Hepatocyte (in vitro differentiated cells): ENCODE results near the gene SLC66A3.

Source experiments
- CTCF ChIP-seq: fragments of 200-600 bp; sonication (generic); IDR thresholded peaks from 2 replicates; pipeline ENCODE4 v1.5.1; 2016; ENCODE audit warnings: antibody characterized with exemption, mild to moderate bottlenecking; ENCODE audit not compliant: poor library complexity
- EZH2 ChIP-seq: fragments of 200-600 bp; sonication (generic); IDR thresholded peaks from 2 replicates; pipeline ENCODE4 v1.6.1; 2016; ENCODE audit warnings: antibody characterized with exemption, mild to moderate bottlenecking, borderline replicate concordance
- EZH2phosphoT487 ChIP-seq: fragments of 200-600 bp; sonication (generic); IDR thresholded peaks from one replicate; pipeline ENCODE4 v1.6.1; 2018; ENCODE audit warnings: antibody characterized with exemption, mild to moderate bottlenecking, low read depth, moderate library complexity; ENCODE audit not compliant: unreplicated experiment, severe bottlenecking

- TF ChIP-seq CTCF (no peak), EZH2 (no peak), EZH2phosphoT487 (no peak)
Observed at GRCh38 chr2:11227595-11227994, 72.3 kb downstream of the SLC66A3 start.
